ENCODE data around the gene AZIN2. TPM values are rescaled to one million over a fixed set of nuclear protein-coding genes. Genes with fewer than 3 reads are reported as not detected.
"Not testable (repeated sequence)": the region's sequence is repeated elsewhere in the genome, so short reads cannot be mapped to it uniquely, and the experiment has no call there.

AZIN2 gene
- total RNA-seq, 6 donors from 2014 or later: 1.5 to 4.8 (median 2.8) TPM

- no peak for DNase-seq
- Histone ChIP-seq H3K4me3 (no peak overlapping the region), H3K27ac (no peak overlapping the region), H3K4me1 (peaks cover 0 to 6% (median 0%) of the 10 kb centered on the region in 4 donors), H3K36me3 (no peaks in the 10 kb centered on the region), H3K27me3 (no peaks in the 10 kb centered on the region), H3K9me3 (no peaks in the 10 kb centered on the region)
- TF ChIP-seq POLR2AphosphoS5 (IDR thresholded peaks at IDR 0.05) (no peak), POLR2A (IDR thresholded peaks at IDR 0.05) (no peak), CTCF (IDR thresholded peaks at IDR 0.05) (no peak), EP300 (IDR thresholded peaks at IDR 0.05) (no peak)
- WGBS, 2 donors: 83 to 85% methylated on average over 8 of the region's 8 CpGs
- ATAC-seq (ENCODE audit: low FRiP score in 2 of 2): no peak
Observed at GRCh38 chr1:33043267-33044092, 37.5 kb upstream of the AZIN2 start.

DNA sequence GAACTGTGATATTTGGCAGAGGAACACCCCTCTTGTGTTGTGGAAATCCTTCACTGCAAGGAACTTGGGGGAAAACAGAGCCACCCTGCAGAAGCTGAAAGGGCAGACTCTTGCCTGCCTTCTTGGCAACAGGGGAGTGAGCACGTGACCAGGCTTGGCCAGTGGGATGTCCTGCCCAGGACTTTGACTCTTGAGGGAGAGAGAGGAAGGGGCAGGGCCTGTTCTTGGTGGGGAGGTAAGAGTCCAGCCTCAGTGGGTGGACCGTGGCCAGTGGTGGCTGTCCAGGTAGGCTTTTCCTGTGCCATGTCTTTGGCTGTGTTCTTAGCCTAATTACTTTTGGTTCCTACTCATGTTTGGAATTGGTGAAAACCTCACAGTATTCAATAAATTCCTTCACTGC lies 35.7 kb upstream of the AZIN2 start:
- H3K9me3 ChIP-seq: no peaks in the 10 kb centered on the region
- DNase-seq (peak in 1 of 2 donors; percentile 50), ATAC-seq (ENCODE audit: low FRiP score in 2 of 2) (no peak)
- no peak overlapping the region for H3K4me3 ChIP-seq
- H3K27ac ChIP-seq: peak overlapping the region in 1 of 4 donors; percentile 63
- 15 to 75% methylated on average over 2 of the region's 2 CpGs for WGBS, 2 donors
- H3K4me1 ChIP-seq: peaks cover 0 to 14% (median 1%) of the 10 kb centered on the region in 4 donors
- no peak for TF ChIP-seq POLR2AphosphoS5 (IDR thresholded peaks at IDR 0.05)
- no peaks in the 10 kb centered on the region for H3K36me3 ChIP-seq
- no peaks in the 10 kb centered on the region for H3K27me3 ChIP-seq

- Histone ChIP-seq H3K36me3 (no peaks in the 10 kb centered on the region), H3K9me3 (no peaks in the 10 kb centered on the region), H3K4me1 (peaks cover 0 to 20% (median 5%) of the 10 kb centered on the region in 4 donors), H3K27ac (peak overlapping the region in 1 of 4 donors; percentile 63), H3K4me3 (no peak overlapping the region), H3K27me3 (no peaks in the 10 kb centered on the region)
- TF ChIP-seq EP300 (IDR thresholded peaks at IDR 0.05) (no peak), CTCF (IDR thresholded peaks at IDR 0.05) (no peak), POLR2AphosphoS5 (IDR thresholded peaks at IDR 0.05) (peak in 1 of 2 donors; percentile 7)
- WGBS, 2 donors: 40 to 54% methylated on average over 6 of the region's 6 CpGs
- ATAC-seq (ENCODE audit: low FRiP score in 2 of 2) (no peak), DNase-seq (peak in 1 of 2 donors; percentile 50)
Observed at GRCh38 chr1:33045814-33046213, 35.1 kb upstream of the AZIN2 start.

DNA sequence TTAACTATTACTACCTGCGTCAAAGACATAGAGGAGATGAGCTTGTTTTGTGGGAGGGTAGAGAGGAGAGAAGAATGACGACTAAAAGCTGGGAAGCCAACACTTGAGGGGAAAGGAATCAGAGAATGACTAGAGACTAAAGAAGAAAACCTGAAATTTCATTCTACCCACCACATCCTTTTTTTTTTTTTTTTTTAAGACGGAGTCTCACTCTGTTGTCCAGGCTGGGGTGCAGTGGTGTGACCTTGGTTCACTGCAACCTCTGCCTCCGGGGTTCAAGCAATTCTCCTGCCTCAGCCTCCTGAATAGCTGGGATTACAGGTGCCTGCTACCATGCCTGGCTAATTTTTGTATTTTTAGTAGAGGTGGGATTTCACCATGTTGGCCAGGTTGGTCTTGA lies 34.7 kb upstream of the AZIN2 start:
- H3K36me3 ChIP-seq; H3K27me3 ChIP-seq; ATAC-seq (ENCODE audit: low FRiP score in 2 of 2); H3K9me3 ChIP-seq; DNase-seq; H3K4me3 ChIP-seq: not testable (repeated sequence)
- H3K27ac ChIP-seq: peak overlapping the region in 1 of 4 donors; percentile 63
- peaks cover 0 to 21% (median 5%) of the 10 kb centered on the region in 4 donors for H3K4me1 ChIP-seq
- WGBS, 2 donors: 68 to 80% methylated on average over 4 of the region's 4 CpGs

GRCh38 chr1:33047290-33047689 lies 33.7 kb upstream of the AZIN2 start:
- Histone ChIP-seq H3K27me3 (no peaks in the 10 kb centered on the region), H3K9me3 (no peaks in the 10 kb centered on the region), H3K36me3 (no peaks in the 10 kb centered on the region), H3K4me3 (no peak overlapping the region), H3K4me1 (peaks cover 0 to 21% (median 5%) of the 10 kb centered on the region in 4 donors), H3K27ac (no peak overlapping the region)
- DNase-seq (no peak), ATAC-seq (ENCODE audit: low FRiP score in 2 of 2) (no peak)
- TF ChIP-seq CTCF (IDR thresholded peaks at IDR 0.05) (no peak), EP300 (IDR thresholded peaks at IDR 0.05) (no peak), POLR2A (IDR thresholded peaks at IDR 0.05) (no peak), POLR2AphosphoS5 (IDR thresholded peaks at IDR 0.05) (no peak)
- 87 to 98% methylated on average over 2 of the region's 2 CpGs for WGBS, 2 donors

Measured in upper lobe of left lung (tissue), 6 donors.